Measurements from ENCODE around the gene FAM114A1. TPM values are rescaled to one million over a fixed set of nuclear protein-coding genes. Genes with fewer than 3 reads are reported as not detected.

The FAM114A1 gene
- total RNA-seq, 2 experiments from 2014 or later, result not detected

DNA sequence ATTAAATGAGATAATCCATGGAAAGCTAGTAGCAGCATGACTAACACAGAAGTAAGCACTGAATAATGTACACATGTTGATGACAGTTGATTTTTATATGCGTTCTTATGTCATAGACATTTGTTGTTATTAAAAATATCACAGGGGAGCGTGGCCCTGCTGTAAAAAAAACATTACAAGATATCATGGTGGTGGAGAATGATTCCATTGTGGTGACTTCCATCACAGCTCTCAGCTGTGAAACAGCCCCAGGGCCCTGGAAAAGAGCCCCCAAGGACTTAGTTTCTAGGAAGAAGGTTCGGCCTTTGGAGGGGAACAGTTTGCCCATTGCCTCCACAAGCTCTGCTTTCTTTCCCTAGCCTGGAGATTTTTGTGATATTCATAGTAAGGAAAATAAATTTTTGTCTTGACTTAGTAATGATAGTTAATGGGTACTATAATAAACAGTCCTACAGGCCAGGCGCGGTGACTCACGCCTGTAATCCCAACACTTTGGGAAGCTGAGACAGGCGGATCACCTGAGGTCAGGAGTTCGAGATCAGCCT is 49.9 kb downstream of the FAM114A1 start:
- TF ChIP-seq, protein P1, sequence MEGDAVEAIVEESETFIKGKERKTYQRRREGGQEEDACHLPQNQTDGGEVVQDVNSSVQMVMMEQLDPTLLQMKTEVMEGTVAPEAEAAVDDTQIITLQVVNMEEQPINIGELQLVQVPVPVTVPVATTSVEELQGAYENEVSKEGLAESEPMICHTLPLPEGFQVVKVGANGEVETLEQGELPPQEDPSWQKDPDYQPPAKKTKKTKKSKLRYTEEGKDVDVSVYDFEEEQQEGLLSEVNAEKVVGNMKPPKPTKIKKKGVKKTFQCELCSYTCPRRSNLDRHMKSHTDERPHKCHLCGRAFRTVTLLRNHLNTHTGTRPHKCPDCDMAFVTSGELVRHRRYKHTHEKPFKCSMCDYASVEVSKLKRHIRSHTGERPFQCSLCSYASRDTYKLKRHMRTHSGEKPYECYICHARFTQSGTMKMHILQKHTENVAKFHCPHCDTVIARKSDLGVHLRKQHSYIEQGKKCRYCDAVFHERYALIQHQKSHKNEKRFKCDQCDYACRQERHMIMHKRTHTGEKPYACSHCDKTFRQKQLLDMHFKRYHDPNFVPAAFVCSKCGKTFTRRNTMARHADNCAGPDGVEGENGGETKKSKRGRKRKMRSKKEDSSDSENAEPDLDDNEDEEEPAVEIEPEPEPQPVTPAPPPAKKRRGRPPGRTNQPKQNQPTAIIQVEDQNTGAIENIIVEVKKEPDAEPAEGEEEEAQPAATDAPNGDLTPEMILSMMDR (IDR thresholded peaks at IDR 0.05), result no peak
- ChIA-PET CTCF (no interaction called here), POLR2A (no interaction called here)
- H3K27ac Mint-ChIP-seq, result no peak overlapping the region
- DNase-seq (no peak), ATAC-seq (ENCODE audit: poor library complexity) (no peak)
- peaks cover 14% of the 10 kb centered on the region for H3K4me1 Mint-ChIP-seq (ENCODE audit: low read depth)
- Histone ChIP-seq H3K27ac (ENCODE audit: low read depth in 1 of 2, low read length in 2 of 2) (no peak overlapping the region), H3K36me3 (ENCODE audit: insufficient read depth, low read length) (no peaks in the 10 kb centered on the region), H3K27me3 (ENCODE audit: control insufficient read depth in 1 of 2, insufficient read depth in 2 of 2, low read length in 2 of 2) (no peaks in the 10 kb centered on the region), H3K9me3 (ENCODE audit: control insufficient read depth in 1 of 2, insufficient read depth in 1 of 2, low read length in 2 of 2) (no peaks in the 10 kb centered on the region), H3K4me1 (ENCODE audit: insufficient read depth, low read length) (peaks cover 3% of the 10 kb centered on the region), H3K4me3 (ENCODE audit: low read length) (no peak overlapping the region)
- no peaks in the 10 kb centered on the region for H3K9me3 Mint-ChIP-seq
- H3K4me3 Mint-ChIP-seq, result no peak overlapping the region
- no peaks in the 10 kb centered on the region for H3K27me3 Mint-ChIP-seq
- no peaks in the 10 kb centered on the region for H3K36me3 Mint-ChIP-seq (ENCODE audit: low read depth)
- intact Hi-C loops (cut with DNase I, micrococcal nuclease), result no loop called here

DNA sequence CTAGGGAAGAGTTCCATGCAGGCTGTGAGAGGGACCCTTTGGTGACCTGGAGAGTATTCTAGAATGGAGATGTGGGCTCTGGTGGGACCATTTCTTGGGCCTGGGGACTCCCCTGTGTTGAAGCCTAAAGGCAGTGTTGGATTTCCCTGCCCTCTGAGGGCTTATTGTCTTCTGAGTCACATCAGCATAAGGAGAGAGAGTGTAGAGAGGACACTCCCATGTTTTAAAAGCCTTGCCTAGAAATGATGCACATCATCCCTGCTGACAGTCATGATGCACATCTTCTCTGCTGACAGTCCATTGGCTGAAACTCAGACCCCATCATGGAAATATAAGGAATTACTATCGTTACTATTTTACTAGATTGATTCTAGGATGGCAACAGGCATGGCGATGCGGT is 51.9 kb downstream of the FAM114A1 start:
- no peaks in the 10 kb centered on the region for H3K9me3 ChIP-seq (ENCODE audit: control insufficient read depth in 1 of 2, insufficient read depth in 1 of 2, low read length in 2 of 2)
- POLR2A ChIA-PET, result no interaction called here
- H3K36me3 Mint-ChIP-seq (ENCODE audit: low read depth), result no peaks in the 10 kb centered on the region
- H3K4me3 Mint-ChIP-seq, result no peak overlapping the region
- TF ChIP-seq, protein P1 (IDR thresholded peaks at IDR 0.05), result no peak
- CTCF ChIA-PET, result no interaction called here
- H3K4me1 ChIP-seq (ENCODE audit: insufficient read depth, low read length), result peaks cover 3% of the 10 kb centered on the region
- no peak overlapping the region for H3K27ac ChIP-seq (ENCODE audit: low read depth in 1 of 2, low read length in 2 of 2)
- H3K9me3 Mint-ChIP-seq, result no peaks in the 10 kb centered on the region
- no peak for DNase-seq
- no peaks in the 10 kb centered on the region for H3K36me3 ChIP-seq (ENCODE audit: insufficient read depth, low read length)
- no peaks in the 10 kb centered on the region for H3K27me3 ChIP-seq (ENCODE audit: control insufficient read depth in 1 of 2, insufficient read depth in 2 of 2, low read length in 2 of 2)
- H3K27ac Mint-ChIP-seq, result no peak overlapping the region
- no peaks in the 10 kb centered on the region for H3K27me3 Mint-ChIP-seq
- intact Hi-C loops (cut with DNase I, micrococcal nuclease), result no loop called here
- H3K4me1 Mint-ChIP-seq (ENCODE audit: low read depth), result peaks cover 14% of the 10 kb centered on the region
- H3K4me3 ChIP-seq (ENCODE audit: low read length), result no peak overlapping the region
- no peak for ATAC-seq (ENCODE audit: poor library complexity)

DNA sequence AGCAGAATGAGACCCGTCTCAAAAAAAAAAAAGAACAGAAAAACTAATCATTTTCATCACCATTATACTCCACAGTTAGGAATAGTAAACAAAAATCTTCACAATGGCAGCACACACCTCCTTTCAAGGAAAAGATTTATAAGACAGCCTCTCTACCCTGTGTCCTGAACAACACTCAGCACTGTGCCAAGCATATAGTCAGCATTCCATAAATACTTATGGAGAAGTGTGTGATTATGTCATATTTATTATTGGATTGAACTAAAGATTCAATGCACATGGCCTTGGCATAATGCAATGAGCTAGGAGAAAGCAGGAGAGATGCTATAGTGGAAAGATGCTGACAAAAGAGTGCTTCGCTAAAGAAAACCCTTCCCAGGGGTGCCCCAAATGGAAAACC is 52.6 kb downstream of the FAM114A1 start:
- no peaks in the 10 kb centered on the region for H3K9me3 Mint-ChIP-seq
- intact Hi-C loops (cut with DNase I, micrococcal nuclease), result no loop called here
- H3K4me3 Mint-ChIP-seq, result no peak overlapping the region
- ChIA-PET POLR2A (no interaction called here), CTCF (no interaction called here)
- Histone ChIP-seq H3K27me3 (ENCODE audit: control insufficient read depth in 1 of 2, insufficient read depth in 2 of 2, low read length in 2 of 2) (no peaks in the 10 kb centered on the region), H3K4me1 (ENCODE audit: insufficient read depth, low read length) (no peaks in the 10 kb centered on the region), H3K27ac (ENCODE audit: low read depth in 1 of 2, low read length in 2 of 2) (no peak overlapping the region), H3K36me3 (ENCODE audit: insufficient read depth, low read length) (no peaks in the 10 kb centered on the region), H3K4me3 (ENCODE audit: low read length) (no peak overlapping the region), H3K9me3 (ENCODE audit: control insufficient read depth in 1 of 2, insufficient read depth in 1 of 2, low read length in 2 of 2) (no peaks in the 10 kb centered on the region)
- H3K36me3 Mint-ChIP-seq (ENCODE audit: low read depth), result no peaks in the 10 kb centered on the region
- H3K4me1 Mint-ChIP-seq (ENCODE audit: low read depth), result peaks cover 10% of the 10 kb centered on the region
- TF ChIP-seq, protein P1 (IDR thresholded peaks at IDR 0.05), result no peak
- H3K27ac Mint-ChIP-seq, result no peak overlapping the region
- no peak for DNase-seq
- H3K27me3 Mint-ChIP-seq, result no peaks in the 10 kb centered on the region
- no peak for ATAC-seq (ENCODE audit: poor library complexity)

All from CD4-positive, alpha-beta T cell (primary cell).